HepG2 (cell line): ENCODE results near the gene ISCU.

Experiments used
- XRCC5 ChIP-seq: fragments of 200-400 bp; formaldehyde crosslinking; optimal IDR thresholded peaks from 2 replicates; pipeline ENCODE3; 2017; ENCODE audit warnings: mild to moderate bottlenecking, low read length
- ZNF713 ChIP-seq: sonication (generic); formaldehyde crosslinking; IDR thresholded peaks from 2 replicates; pipeline ENCODE4 v1.4.0; 2020; ENCODE audit warnings: mild to moderate bottlenecking, missing genetic modification reagents

DNA sequence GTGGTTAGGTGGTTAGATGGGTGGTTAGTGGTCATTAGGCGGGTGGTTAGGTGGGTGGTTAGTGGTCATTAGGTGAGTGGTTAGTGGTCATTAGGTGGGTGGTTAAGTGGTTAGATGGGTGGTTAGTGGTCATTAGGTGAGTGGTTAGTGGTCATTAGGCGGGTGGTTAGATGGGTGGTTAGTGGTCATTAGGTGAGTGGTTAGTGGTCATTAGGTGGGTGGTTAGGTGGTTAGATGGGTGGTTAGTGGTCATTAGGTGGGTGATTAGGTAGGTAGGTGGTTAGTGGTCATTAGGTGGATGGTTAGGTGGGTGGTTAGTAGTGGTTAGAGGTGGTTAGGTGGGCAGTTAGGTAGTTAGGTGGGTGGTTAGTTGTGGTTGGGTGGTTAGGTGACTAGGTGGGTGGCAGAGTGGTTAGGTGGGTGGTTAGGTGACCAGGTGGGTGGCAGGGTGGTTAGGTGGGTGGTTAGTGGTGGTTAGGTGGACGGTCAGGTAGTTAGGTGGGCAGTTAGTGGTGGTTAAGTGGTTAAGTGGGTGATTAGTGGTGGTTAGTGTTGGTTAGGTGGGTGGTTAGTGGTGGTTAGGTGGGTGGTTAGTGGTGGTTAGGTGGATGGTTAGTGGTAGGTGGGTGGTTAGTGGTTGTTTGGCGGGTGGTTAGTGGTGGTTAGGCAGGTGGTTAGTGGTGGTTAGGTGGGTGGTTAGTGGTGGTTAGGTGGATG, 43.5 kb downstream of the ISCU start:
- no peak for TF ChIP-seq XRCC5
- TF ChIP-seq ZNF713 = no peak
